Activated naive CD8-positive, alpha-beta T cell treated with anti-CD3 and anti-CD28 coated beads, Interleukin-2, amount 50 U/mL, for 24 hours (primary cell): ENCODE data around the gene E4F1.

ENCODE experiments used
- ATAC-seq: fragments of 150-1000 bp; cut with Tn5 transposase; one replicate; pipeline ENCODE4 v1.10.0; 2021
- DNase-seq: peaks from one replicate; pipeline ENCODE4 v3.0.0; 2021
- H3K27ac Mint-ChIP-seq: one replicate; pipeline ENCODE4 v1.8.0; 2021; ENCODE audit warnings: mild to moderate bottlenecking, mixed read lengths
- H3K27me3 Mint-ChIP-seq: one replicate; pipeline ENCODE4 v1.8.0; 2021; ENCODE audit warnings: mixed read lengths
- H3K36me3 Mint-ChIP-seq: one replicate; pipeline ENCODE4 v1.8.0; 2021; ENCODE audit warnings: low read depth, mixed read lengths
- H3K4me1 Mint-ChIP-seq: one replicate; pipeline ENCODE4 v1.8.0; 2021; ENCODE audit warnings: mixed read lengths
- H3K4me3 Mint-ChIP-seq: one replicate; pipeline ENCODE4 v1.8.0; 2021; ENCODE audit warnings: mild to moderate bottlenecking, moderate library complexity, mixed read lengths
- H3K9me3 Mint-ChIP-seq: one replicate; pipeline ENCODE4 v1.8.0; 2021; ENCODE audit warnings: mixed read lengths

E4F1 gene

DNA sequence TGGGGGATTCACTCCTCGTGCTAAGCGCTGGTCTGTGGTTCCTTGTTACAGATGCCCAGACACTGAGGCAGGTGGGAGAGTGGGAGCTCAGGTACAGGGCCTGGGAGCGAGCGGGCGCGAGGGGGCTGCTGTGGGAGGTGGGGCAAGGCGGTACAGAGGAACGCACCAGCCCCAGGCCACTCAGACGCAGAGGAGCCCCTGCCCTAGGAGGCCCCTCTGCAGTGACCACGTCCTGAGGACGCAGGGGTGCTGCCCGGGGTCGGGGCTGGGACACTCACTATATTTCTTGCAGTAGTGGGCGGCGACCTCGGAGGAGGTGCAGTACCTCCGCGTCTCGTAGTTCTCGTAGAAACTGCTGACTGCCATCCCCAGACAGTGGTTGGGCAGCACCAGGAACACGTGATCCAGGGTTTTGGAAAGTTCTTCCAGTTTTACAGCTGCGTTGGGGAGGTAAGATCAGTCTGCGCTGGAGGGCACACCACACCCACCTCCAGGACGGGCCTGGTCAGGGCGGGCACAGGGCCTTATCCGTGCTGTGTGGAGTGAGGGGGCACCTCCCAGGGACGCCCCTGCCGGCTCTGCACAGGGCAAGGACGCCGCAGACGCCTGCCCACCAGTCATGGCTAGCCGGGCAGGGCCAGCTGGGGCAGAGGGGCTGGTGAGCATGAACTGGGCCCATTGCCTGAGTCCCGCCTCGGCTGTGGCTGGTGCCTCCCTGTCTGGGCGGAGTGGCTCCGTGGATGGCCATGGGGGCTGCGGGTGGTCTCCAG, 60.8 kb downstream of the E4F1 start:
- ATAC-seq, result no peak
- no peaks in the 10 kb centered on the region for H3K9me3 Mint-ChIP-seq
- DNase-seq, result no peak
- H3K27me3 Mint-ChIP-seq, result no peaks in the 10 kb centered on the region
- no peaks in the 10 kb centered on the region for H3K36me3 Mint-ChIP-seq
- H3K27ac Mint-ChIP-seq, result no peak overlapping the region
- H3K4me3 Mint-ChIP-seq, result no peak overlapping the region
- H3K4me1 Mint-ChIP-seq, result no peaks in the 10 kb centered on the region

- Mint-ChIP-seq H3K9me3 (no peaks in the 10 kb centered on the region), H3K36me3 (no peaks in the 10 kb centered on the region), H3K4me1 (no peaks in the 10 kb centered on the region), H3K4me3 (no peak overlapping the region), H3K27ac (no peak overlapping the region), H3K27me3 (no peaks in the 10 kb centered on the region)
- ATAC-seq, result no peak
- DNase-seq, result no peak
Measured at GRCh38 chr16:2284797-2285576, 61.6 kb downstream of the E4F1 start.
